MCF 10A (cell line): ENCODE data around the gene PRPF40B. TPM values are rescaled to one million over a fixed set of nuclear protein-coding genes. Genes with fewer than 3 reads are reported as not detected.

Experiments used
- BruUV-seq: library from RNA; stranded (reverse); fragments of 400-500 nt; replicated peaks from 2 replicates; lab custom pipeline; 2021; lab: Mats Ljungman, UMichigan
- CTCF ChIA-PET: fragments of 300-600 bp; sonication (Branson Sonifier 250); formaldehyde crosslinking; extraction: SDS; loops from one replicate; lab custom pipeline; 2021; ENCODE audit warnings: antibody characterized with exemption, inconsistent platforms; lab: Yijun Ruan, JAX
- POLR2A ChIA-PET: fragments of 300-600, 350-650 bp; sonication (Branson Sonifier 250); formaldehyde crosslinking; extraction: SDS; loops from one replicate; lab custom pipeline; 2020; ENCODE audit warnings: antibody characterized with exemption, inconsistent platforms; lab: Yijun Ruan, JAX
- DNase-seq: peaks from one replicate; pipeline ENCODE4 v3.0.0-alpha.2; 2018; ENCODE audit not compliant: unreplicated experiment
- H3K27ac Mint-ChIP-seq: one replicate; pipeline ENCODE4 v1.8.0; 2022; ENCODE audit warnings: mild to moderate bottlenecking, low read depth, mixed read lengths; ENCODE audit not compliant: unreplicated experiment
- H3K27me3 Mint-ChIP-seq: one replicate; pipeline ENCODE4 v1.8.0; 2022; ENCODE audit warnings: mixed read lengths; ENCODE audit not compliant: insufficient read depth, unreplicated experiment
- H3K36me3 Mint-ChIP-seq: one replicate; pipeline ENCODE4 v1.8.0; 2022; ENCODE audit warnings: mild to moderate bottlenecking, moderate library complexity, mixed read lengths; ENCODE audit not compliant: insufficient read depth, unreplicated experiment
- H3K4me1 Mint-ChIP-seq: one replicate; pipeline ENCODE4 v1.8.0; 2022; ENCODE audit warnings: mixed read lengths; ENCODE audit not compliant: insufficient read depth, unreplicated experiment
- H3K4me3 Mint-ChIP-seq: one replicate; pipeline ENCODE4 v1.8.0; 2022; ENCODE audit warnings: mild to moderate bottlenecking, moderate library complexity, mixed read lengths; ENCODE audit not compliant: unreplicated experiment
- H3K9me3 Mint-ChIP-seq: one replicate; pipeline ENCODE4 v1.8.0; 2022; ENCODE audit warnings: mixed read lengths; ENCODE audit not compliant: unreplicated experiment
- intact Hi-C: fragments of 100-400 bp; cut with micrococcal nuclease; formaldehyde crosslinking; loops from 2 replicates; pipeline ENCODE4 v1.14.1; 2022
- total RNA-seq: library from RNA; stranded (reverse); gene quantifications from 2 replicates; pipeline ENCODE4 v1.2.3, GENCODE V29; 2022
- TF ChIP-seq, protein P1 (sequence below): fragments of 200-600 bp; IDR thresholded peaks from one replicate; pipeline ENCODE4 v1.8.0; 2022; ENCODE audit warnings: antibody characterized with exemption, mild to moderate bottlenecking; ENCODE audit not compliant: unreplicated experiment

PRPF40B gene
- total RNA-seq, 1 experiment from 2014 or later: 48.5 TPM

DNA sequence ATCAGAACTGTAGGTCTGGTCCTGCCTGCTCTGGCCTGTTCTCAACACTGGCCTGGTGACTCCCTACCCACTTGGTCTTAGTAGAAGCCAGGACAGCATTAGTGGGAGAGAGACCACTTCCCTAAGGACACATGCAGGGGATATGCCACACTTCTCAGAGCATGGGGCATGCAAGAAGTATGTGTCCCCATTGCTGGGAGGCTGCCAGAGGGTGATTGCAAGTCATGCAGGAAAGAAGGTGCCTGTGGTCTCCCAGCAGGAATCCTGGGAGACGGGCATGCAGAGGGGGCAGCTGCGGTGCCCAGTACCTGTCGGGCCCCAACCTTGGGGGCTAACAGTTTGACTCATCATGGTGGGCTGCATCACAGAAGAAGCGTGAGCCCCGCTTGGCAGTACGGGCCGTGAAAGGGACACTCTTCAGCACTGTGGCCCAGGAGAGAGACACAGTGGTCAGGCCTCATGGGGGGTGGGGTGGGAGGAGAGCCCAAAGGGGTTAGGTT, 23.0 kb downstream of the PRPF40B start:
- no peak for DNase-seq
- ChIA-PET CTCF (interaction anchor here (0.9 to 1.7 kb wide), 3 partner anchors 11 to 116 kb away, joined by 3 to 7 read pairs (median 6); partner anchors contain the start of gene TMBIM6), POLR2A (no interaction called here)
- intact Hi-C loops: no loop called here
- H3K4me1 Mint-ChIP-seq: peaks cover 13% of the 10 kb centered on the region
- no peaks in the 10 kb centered on the region for H3K9me3 Mint-ChIP-seq
- TF ChIP-seq, protein P1, sequence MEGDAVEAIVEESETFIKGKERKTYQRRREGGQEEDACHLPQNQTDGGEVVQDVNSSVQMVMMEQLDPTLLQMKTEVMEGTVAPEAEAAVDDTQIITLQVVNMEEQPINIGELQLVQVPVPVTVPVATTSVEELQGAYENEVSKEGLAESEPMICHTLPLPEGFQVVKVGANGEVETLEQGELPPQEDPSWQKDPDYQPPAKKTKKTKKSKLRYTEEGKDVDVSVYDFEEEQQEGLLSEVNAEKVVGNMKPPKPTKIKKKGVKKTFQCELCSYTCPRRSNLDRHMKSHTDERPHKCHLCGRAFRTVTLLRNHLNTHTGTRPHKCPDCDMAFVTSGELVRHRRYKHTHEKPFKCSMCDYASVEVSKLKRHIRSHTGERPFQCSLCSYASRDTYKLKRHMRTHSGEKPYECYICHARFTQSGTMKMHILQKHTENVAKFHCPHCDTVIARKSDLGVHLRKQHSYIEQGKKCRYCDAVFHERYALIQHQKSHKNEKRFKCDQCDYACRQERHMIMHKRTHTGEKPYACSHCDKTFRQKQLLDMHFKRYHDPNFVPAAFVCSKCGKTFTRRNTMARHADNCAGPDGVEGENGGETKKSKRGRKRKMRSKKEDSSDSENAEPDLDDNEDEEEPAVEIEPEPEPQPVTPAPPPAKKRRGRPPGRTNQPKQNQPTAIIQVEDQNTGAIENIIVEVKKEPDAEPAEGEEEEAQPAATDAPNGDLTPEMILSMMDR: no peak
- H3K4me3 Mint-ChIP-seq: no peak overlapping the region
- H3K36me3 Mint-ChIP-seq: peaks cover 19% of the 10 kb centered on the region
- H3K27ac Mint-ChIP-seq: no peak overlapping the region
- H3K27me3 Mint-ChIP-seq: no peaks in the 10 kb centered on the region
- BruUV-seq: no TSS peak

DNA sequence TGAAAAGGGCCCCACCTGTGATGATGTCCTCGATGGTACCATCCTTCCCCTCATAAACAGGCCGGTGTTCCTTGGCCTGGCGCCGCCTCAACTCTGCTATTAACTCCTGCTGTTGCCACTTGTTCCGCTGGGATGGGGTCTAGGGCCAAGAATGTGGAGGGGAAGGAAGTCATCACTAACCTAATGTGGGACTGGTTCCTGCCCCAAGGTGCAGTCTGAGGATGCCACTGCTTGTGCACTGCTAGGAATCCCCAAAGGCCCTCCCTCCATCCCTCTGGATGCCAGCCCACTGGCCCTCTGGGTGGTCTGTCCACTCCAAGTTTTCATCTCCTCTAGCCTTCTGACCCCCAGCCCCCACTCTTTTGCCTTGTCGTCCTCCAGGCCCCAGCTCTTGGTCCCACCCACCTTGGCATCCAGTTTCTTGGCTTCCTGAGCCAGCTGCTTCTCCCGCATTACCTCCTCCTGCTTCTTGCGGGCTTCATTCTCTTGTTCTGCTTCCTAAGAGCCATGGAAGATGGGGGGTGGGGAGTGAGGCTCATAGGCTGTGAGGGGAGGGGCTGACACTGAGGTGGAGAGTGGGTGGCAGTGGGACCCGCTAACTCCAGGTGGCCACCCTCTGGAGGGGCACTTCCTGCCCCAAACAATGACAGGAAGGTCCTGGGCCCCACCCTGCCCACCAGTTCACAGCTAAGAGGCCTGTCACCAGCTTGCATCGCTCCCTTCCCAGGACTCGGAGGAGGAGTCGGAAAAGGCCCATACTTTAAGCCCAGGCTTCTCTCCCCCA, 23.7 kb downstream of the PRPF40B start:
- POLR2A ChIA-PET: interaction anchor here (0.6 kb wide), 1 partner anchor 94 kb away, joined by 4 read pairs; no protein-coding TSS in a partner anchor
- no peak overlapping the region for H3K27ac Mint-ChIP-seq
- CTCF ChIA-PET: interaction anchor here (0.9 to 1.1 kb wide), 2 partner anchors 61 to 115 kb away, joined by 3 to 6 read pairs; no protein-coding TSS in a partner anchor

DNA sequence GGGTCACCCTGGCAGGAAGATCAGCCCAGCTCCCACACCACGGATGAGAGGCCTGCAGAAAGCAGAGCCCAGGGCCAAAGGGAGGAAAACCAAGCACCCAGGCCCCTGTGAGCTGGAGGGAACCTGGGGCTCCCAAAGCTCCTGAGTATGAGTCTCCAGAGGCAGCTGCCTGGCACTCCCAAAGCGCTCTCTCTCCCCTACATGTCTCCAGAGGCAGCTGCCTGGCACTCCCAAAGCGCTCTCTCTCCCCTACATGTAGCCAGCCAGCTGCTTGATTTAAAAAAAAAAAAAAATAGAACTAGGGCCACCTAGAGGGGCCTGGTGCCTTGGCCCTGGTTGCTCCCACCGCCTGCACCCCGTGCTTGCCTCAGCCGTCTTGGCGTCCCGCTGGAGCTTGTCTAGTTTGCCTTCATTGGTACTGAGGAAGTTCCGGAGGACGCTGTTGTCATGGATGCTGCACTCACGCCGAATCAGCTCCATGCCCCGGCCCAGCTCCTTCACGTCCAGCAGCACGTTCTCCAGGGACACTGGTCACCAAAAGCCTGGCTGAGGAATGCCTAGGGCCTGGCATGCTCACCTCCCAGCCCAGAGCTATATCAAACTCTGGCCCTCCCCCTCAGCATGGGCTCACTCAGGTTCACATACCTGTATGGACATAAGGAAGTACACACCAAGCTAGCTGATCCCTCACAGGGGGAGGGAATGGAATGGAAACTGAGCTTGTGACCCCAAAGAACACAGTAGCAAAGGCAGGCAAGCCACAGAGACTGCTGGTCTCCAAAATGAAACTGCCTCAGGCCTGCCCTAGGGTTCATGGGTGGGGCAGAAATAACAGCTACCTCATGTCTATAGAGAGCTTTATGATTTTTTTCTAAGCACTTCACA, 24.7 kb downstream of the PRPF40B start:
- Mint-ChIP-seq H3K36me3 (peaks cover 15% of the 10 kb centered on the region), H3K27ac (no peak overlapping the region), H3K27me3 (no peaks in the 10 kb centered on the region), H3K4me3 (no peak overlapping the region), H3K9me3 (no peaks in the 10 kb centered on the region), H3K4me1 (peaks cover 13% of the 10 kb centered on the region)
- no peak for DNase-seq
- ChIA-PET CTCF (interaction anchor here (0.6 to 1.4 kb wide), 9 partner anchors 11 to 316 kb away, joined by 3 to 6 read pairs (median 3); no protein-coding TSS in a partner anchor), POLR2A (interaction anchor here (0.6 to 1.7 kb wide), 6 partner anchors 9 to 95 kb away, joined by 3 to 5 read pairs (median 4); partner anchors contain the start of gene TMBIM6)
- intact Hi-C loops: no loop called here
- BruUV-seq: no TSS peak
- TF ChIP-seq, protein P1: no peak

More for the DNA sequence above, 23.7 kb downstream of the PRPF40B start:
- no peak for DNase-seq
- TF ChIP-seq, protein P1: no peak
- BruUV-seq: no TSS peak
- Mint-ChIP-seq H3K27me3 (no peaks in the 10 kb centered on the region), H3K4me3 (no peak overlapping the region), H3K36me3 (peaks cover 15% of the 10 kb centered on the region), H3K4me1 (peaks cover 13% of the 10 kb centered on the region), H3K9me3 (no peaks in the 10 kb centered on the region)
- intact Hi-C loops: no loop called here
